ENCODE results near the gene ATP2A2.
A peak's percentile ranks its signal among the peaks of the same experiment; 100 is the strongest.
"Not testable (repeated sequence)": the region's sequence is repeated elsewhere in the genome, so short reads cannot be mapped to it uniquely, and the experiment has no call there.

ATP2A2 gene

GRCh38 chr12:110301065-110301806 is 20.2 kb downstream of the ATP2A2 start:
- DNase-seq: no peak

- DNase-seq: no peak
Observed at GRCh38 chr12:110304061-110304551, 23.1 kb downstream of the ATP2A2 start.

DNA sequence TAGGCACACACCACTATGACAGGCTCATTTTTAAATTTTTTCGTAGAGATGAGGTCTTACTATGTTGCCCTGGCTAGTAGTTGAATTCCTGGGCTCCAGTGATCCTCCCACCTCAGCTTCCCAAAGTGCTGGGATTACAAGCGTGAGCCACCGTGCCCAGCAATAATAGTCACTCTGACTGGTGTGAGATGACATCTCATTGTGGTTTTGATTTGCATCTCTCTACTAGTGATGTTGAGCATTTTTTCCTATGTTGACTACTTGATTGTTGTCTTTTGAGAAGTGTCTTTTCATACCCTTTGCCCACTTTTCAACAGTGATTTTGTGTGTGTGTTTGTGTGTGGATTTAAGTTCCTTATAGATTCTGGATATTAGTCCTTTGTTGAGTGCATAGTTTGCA is 26.3 kb downstream of the ATP2A2 start:
- peak in 1 of 5 donors; percentile 23 for DNase-seq

DNA sequence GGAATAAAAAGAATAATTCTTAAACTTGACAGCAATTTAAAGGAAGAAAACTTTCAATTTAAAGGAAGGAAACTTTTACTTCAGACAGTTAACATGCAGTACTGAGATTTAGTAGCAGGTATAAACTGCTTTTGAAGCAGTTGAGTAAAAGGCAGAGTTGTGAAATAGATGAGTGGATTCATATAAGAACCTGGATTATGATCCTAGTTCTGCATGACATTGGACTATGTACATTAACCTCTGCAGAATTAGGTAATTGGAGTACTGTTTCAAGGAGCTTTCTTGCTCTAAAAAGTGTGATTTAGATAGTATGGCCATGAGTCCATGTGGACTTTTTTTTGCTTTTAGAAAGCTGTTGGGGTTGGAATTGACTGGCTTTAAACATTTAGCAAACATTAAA is 29.7 kb downstream of the ATP2A2 start:
- no peak for DNase-seq

GRCh38 chr12:110311903-110312302 is 30.9 kb downstream of the ATP2A2 start:
- DNase-seq: no peak

DNA sequence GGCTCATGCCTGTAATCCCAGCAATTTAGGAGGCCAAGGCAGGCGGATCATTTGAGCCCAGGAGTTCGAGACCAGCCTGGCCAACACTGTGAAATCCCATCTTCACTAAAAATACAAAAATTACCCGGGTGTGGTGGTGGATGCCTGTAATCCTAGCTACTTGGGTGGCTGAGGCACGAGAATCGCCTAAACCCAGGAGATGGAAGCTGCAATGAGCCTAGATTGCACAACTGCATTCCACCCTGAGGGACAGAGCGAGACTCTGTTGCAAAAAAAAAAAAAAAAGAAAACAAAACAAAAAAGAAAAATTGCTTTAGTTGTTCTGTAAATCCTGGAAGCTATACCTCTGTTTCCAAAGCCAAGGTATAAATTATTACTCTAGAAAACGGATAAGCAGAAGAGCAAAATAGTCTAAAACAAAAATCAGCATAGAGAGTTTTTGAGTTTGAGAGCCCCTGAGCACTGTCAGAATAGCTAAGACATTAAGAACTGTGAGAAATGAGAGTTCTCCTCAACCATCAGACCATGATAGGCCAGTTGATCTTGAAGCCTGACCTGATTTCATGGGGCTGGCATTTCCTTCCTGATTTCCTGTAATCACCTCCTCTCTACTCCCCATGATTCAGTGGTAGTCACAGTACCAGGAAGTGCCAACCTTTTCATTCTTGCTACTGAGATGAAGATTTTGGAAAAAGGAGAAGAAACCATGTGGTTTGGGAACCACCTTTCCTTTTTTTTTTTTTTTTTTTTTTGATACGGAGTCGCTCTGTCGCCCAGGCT is 31.7 kb downstream of the ATP2A2 start:
- peak in 1 of 5 donors; percentile 50 for DNase-seq

GRCh38 chr12:110314308-110314707 is 33.3 kb downstream of the ATP2A2 start:
- peak in 1 of 5 donors; percentile 51 for DNase-seq

GRCh38 chr12:110316861-110317260 is 35.8 kb downstream of the ATP2A2 start:
- peak in 1 of 5 donors; percentile 45 for DNase-seq

GRCh38 chr12:110317911-110318310 is 36.9 kb downstream of the ATP2A2 start:
- no peak for DNase-seq

GRCh38 chr12:110320550-110320949 is 39.5 kb downstream of the ATP2A2 start:
- no peak for DNase-seq

DNA sequence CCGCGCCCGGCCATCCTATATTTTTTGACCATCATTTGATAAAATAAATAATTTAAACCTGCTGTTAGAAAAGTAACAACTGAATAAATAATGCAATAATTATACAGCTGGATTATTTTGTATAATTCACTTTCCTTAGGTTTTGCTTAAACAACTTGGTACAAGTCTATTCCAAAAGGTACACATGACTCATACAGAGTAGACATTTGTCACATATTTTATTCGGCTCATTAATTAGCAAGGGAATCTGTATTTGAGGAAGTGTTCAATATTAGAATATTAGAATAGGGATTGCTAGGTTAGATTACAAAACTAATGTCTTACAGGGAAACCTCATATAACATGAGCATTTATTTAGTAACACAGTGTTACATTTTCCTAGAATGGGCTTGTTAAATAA is 48.7 kb downstream of the ATP2A2 start:
- no peak for DNase-seq

- no peak for DNase-seq
Observed at GRCh38 chr12:110330124-110330523, 49.1 kb downstream of the ATP2A2 start.

- DNase-seq: no peak
Observed at GRCh38 chr12:110330544-110330943, 49.5 kb downstream of the ATP2A2 start.

DNA sequence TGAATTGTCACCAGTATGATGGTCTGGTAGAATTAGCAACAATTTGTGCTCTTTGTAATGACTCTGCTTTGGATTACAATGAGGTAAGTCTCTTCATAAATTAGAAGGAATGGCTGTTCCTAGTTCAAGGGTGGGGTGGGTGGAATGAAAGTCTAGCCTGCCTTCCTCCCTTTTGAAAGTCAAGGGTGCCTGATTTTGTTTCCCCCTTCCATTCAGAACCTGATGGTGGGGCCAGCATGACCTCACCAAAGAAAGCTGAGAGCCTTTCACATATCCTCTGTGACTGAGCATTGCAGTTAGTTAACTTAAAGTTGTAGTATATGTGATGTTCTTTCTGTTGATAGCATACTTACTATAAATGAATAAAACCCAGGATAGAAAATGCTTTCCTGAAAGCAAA is 52.2 kb downstream of the ATP2A2 start:
- no peak for DNase-seq

- no peak for DNase-seq
Observed at GRCh38 chr12:110335481-110336045, 54.5 kb downstream of the ATP2A2 start.

GRCh38 chr12:110337912-110338710 is 57.1 kb downstream of the ATP2A2 start:
- DNase-seq: no peak

DNA sequence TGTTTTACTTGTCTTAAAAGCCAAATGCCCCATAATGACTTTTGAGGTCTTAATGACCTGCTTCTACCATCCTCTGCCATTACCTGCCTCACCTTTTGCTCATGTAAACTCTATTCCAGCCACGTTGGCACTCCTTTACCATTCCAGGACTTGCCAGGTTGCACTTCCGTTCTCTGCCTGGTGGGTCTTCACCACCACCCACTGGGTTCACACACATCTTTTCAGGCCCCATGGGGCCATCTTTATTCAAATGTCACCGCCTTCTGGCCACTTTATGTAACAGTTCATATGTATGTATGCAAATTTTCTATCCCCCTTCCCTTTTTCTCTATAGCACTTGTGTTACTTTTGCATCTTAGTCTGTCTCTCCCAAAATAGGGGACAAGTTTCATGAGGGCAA is 57.7 kb downstream of the ATP2A2 start:
- no peak for DNase-seq

GRCh38 chr12:110339184-110339952 is 58.3 kb downstream of the ATP2A2 start:
- DNase-seq: no peak

DNA sequence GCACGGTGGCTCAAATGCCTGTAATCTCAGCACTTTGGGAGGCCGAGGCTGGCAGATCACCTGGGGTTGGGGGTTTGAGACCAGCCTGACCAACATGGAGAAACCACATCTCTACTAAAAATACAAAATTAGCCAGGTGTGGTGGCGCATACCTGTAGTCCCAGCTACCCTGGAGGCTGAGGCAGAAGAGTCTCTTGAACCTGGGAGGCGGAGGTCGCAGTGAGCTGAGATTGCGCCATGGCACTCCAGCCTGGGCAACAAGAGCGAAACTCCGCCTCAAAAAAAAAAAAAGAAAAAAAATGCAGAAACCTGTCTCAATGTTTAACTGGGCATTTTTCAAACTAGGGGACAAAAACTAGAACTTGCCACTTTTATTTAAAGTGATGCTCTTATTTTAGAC is 59.2 kb downstream of the ATP2A2 start:
- DNase-seq: not testable (repeated sequence)

DNA sequence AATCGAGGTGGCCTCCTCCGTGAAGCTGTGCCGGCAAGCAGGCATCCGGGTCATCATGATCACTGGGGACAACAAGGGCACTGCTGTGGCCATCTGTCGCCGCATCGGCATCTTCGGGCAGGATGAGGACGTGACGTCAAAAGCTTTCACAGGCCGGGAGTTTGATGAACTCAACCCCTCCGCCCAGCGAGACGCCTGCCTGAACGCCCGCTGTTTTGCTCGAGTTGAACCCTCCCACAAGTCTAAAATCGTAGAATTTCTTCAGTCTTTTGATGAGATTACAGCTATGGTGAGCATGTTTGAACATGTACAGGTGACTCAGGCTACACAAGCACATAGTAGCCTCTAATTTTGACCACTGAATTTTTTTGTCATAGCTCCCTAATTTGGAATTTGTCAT is 59.7 kb downstream of the ATP2A2 start:
- no peak for DNase-seq

DNA sequence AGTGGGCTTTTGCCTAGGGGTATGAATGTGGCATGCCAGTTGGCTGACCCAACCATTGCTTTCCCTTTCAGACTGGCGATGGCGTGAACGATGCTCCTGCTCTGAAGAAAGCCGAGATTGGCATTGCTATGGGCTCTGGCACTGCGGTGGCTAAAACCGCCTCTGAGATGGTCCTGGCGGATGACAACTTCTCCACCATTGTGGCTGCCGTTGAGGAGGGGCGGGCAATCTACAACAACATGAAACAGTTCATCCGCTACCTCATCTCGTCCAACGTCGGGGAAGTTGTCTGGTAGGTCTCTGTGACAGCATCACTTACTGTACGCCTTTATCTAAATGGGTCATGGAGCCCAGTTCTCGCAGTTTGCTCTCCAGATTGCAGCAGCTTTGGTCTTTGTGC is 61.1 kb downstream of the ATP2A2 start:
- DNase-seq: no peak

- no peak for DNase-seq
Observed at GRCh38 chr12:110343114-110343513, 62.1 kb downstream of the ATP2A2 start.

Data from T-helper 1 cell (primary cell).